GF-D8 (cell line): ENCODE measurements around the gene VGLL1.

Source experiments
- DNase-seq: peaks from one replicate; lab custom pipeline; 2025; lab: John Stamatoyannopoulos, UW

Gene VGLL1

GRCh38 chrX:136551410-136551809 is 19.4 kb downstream of the VGLL1 start:
- no peak for DNase-seq

- no peak for DNase-seq
Measured at GRCh38 chrX:136555694-136556093, 23.7 kb downstream of the VGLL1 start.

- no peak for DNase-seq
Measured at GRCh38 chrX:136572030-136572429, 40.0 kb downstream of the VGLL1 start.

GRCh38 chrX:136574548-136574947 is 42.5 kb downstream of the VGLL1 start:
- DNase-seq, result no peak

- DNase-seq, result peak; percentile 0
Measured at GRCh38 chrX:136577552-136577951, 45.5 kb downstream of the VGLL1 start.

GRCh38 chrX:136580316-136580715 is 48.3 kb downstream of the VGLL1 start:
- DNase-seq, result no peak

- DNase-seq, result no peak
Measured at GRCh38 chrX:136582624-136583023, 50.6 kb downstream of the VGLL1 start.

- DNase-seq, result no peak
Measured at GRCh38 chrX:136584545-136584944, 52.5 kb downstream of the VGLL1 start.

GRCh38 chrX:136585262-136585661 is 53.2 kb downstream of the VGLL1 start:
- no peak for DNase-seq

GRCh38 chrX:136585960-136586359 is 53.9 kb downstream of the VGLL1 start:
- DNase-seq, result no peak

GRCh38 chrX:136586386-136586785 is 54.4 kb downstream of the VGLL1 start:
- DNase-seq, result no peak

- DNase-seq, result no peak
Measured at GRCh38 chrX:136587532-136587931, 55.5 kb downstream of the VGLL1 start.

- DNase-seq, result no peak
Measured at GRCh38 chrX:136588036-136588435, 56.0 kb downstream of the VGLL1 start.

GRCh38 chrX:136589966-136590365 is 58.0 kb downstream of the VGLL1 start:
- no peak for DNase-seq

- DNase-seq, result no peak
Measured at GRCh38 chrX:136597356-136597755, 65.3 kb downstream of the VGLL1 start.

GRCh38 chrX:136597954-136598353 is 65.9 kb downstream of the VGLL1 start:
- no peak for DNase-seq

GRCh38 chrX:136598631-136599030 is 66.6 kb downstream of the VGLL1 start:
- DNase-seq, result no peak

- DNase-seq, result no peak
Measured at GRCh38 chrX:136600059-136600458, 68.0 kb downstream of the VGLL1 start.
